Karpas-422 (cell line): ENCODE data around the gene MOGAT2. TPM values are rescaled to one million over a fixed set of nuclear protein-coding genes. Genes with fewer than 3 reads are reported as not detected.

Source experiments
- DNase-seq: peaks from one replicate; pipeline ENCODE4 v3.0.0-alpha.2; 2015
- H2AFZ ChIP-seq: fragments of 200-600 bp; sonication (generic); 2 replicates; pipeline ENCODE4 v1.6.1; 2014; ENCODE audit warnings: antibody characterized with exemption, low read length, mixed read lengths
- H3K27ac ChIP-seq: fragments of 200-600 bp; sonication (generic); 2 replicates; pipeline ENCODE4 v1.5.1; 2014; ENCODE audit warnings: mild to moderate bottlenecking, low read length, moderate library complexity
- H3K27me3 ChIP-seq: fragments of 200-600 bp; sonication (generic); 2 replicates; pipeline ENCODE4 v1.6.1; 2014; ENCODE audit warnings: low read length, mixed read lengths
- H3K36me3 ChIP-seq: fragments of 200-600 bp; sonication (generic); 2 replicates; pipeline ENCODE4 v1.6.1; 2014; ENCODE audit warnings: low read length, mixed read lengths; ENCODE audit not compliant: insufficient read depth
- H3K4me1 ChIP-seq: fragments of 200-600 bp; sonication (generic); 2 replicates; pipeline ENCODE4 v1.6.1; 2014; ENCODE audit warnings: mild to moderate bottlenecking, low read length, mixed read lengths
- H3K4me2 ChIP-seq: fragments of 200-600 bp; sonication (generic); 2 replicates; pipeline ENCODE4 v1.6.1; 2014; ENCODE audit warnings: low read length, low read depth, mild to moderate bottlenecking; ENCODE audit not compliant: poor library complexity, severe bottlenecking
- H3K4me3 ChIP-seq: fragments of 200-600 bp; sonication (generic); 2 replicates; pipeline ENCODE4 v1.5.1; 2014; ENCODE audit warnings: mild to moderate bottlenecking, antibody characterized with exemption, low read length, mixed read lengths
- H3K79me2 ChIP-seq: fragments of 200-600 bp; sonication (generic); 2 replicates; pipeline ENCODE4 v1.6.1; 2014; ENCODE audit warnings: mild to moderate bottlenecking, low read length, mixed read lengths
- H3K9ac ChIP-seq: fragments of 200-600 bp; sonication (generic); 2 replicates; pipeline ENCODE4 v1.6.0; 2014; ENCODE audit warnings: low read length
- H3K9me2 ChIP-seq: fragments of 200-600 bp; sonication (generic), shearing (Covaris generic); replicated peaks from 2 replicates; pipeline ENCODE4 v1.6.0; 2014; ENCODE audit warnings: mild to moderate bottlenecking, low read length, moderate library complexity; ENCODE audit not compliant: insufficient read depth
- H3K9me3 ChIP-seq: fragments of 300-700, 200-600 bp; sonication (generic); 2 replicates; pipeline ENCODE4 v1.6.1; 2014; ENCODE audit warnings: low read length, mixed read lengths
- H4K20me1 ChIP-seq: fragments of 200-600 bp; sonication (generic); 2 replicates; pipeline ENCODE4 v1.6.1; 2014; ENCODE audit warnings: mild to moderate bottlenecking, antibody characterized with exemption, low read length, low read depth; ENCODE audit not compliant: insufficient read depth
- total RNA-seq: library from RNA; depleted of rRNA; stranded (reverse); fragments of >200 nt; shearing (Covaris generic); gene quantifications from 2 replicates; pipeline ENCODE4 v1.2.3, GENCODE V29; 2014; ENCODE audit warnings: low replicate concordance

Gene MOGAT2
- total RNA-seq, 1 experiment from 2014 or later = not detected

DNA sequence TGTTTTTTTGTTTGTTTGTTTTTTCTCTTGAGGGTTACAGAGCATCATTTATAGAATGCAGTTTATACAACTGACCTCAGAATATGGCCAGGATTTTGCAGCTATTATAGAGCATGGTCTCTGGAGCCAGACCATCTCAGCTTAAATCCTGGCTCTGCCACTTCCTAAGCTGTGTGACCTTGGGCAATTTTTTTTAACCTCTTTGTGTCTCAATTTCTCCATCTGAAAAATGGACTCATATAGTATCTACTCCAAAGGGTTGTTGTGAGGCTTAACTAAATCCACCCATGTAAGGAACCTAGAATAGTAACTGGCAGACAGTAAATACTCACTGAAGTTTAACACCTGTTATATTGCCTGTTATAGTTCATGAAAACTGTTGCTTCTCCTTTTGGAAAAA is 42.6 kb downstream of the MOGAT2 start:
- Histone ChIP-seq H3K9me3 (no peaks in the 10 kb centered on the region), H3K79me2 (no peaks in the 10 kb centered on the region), H2AFZ (no peak overlapping the region), H3K27ac (no peak overlapping the region), H3K4me1 (no peaks in the 10 kb centered on the region), H4K20me1 (no peaks in the 10 kb centered on the region), H3K36me3 (no peaks in the 10 kb centered on the region), H3K9me2 (no peaks in the 10 kb centered on the region), H3K9ac (no peak overlapping the region), H3K27me3 (no peaks in the 10 kb centered on the region), H3K4me2 (no peak overlapping the region), H3K4me3 (no peak overlapping the region)
- DNase-seq = no peak

- Histone ChIP-seq H2AFZ (no peak overlapping the region), H3K79me2 (no peaks in the 10 kb centered on the region), H4K20me1 (no peaks in the 10 kb centered on the region), H3K27ac (no peak overlapping the region), H3K36me3 (no peaks in the 10 kb centered on the region), H3K4me2 (no peak overlapping the region), H3K9me2 (no peaks in the 10 kb centered on the region), H3K4me1 (no peaks in the 10 kb centered on the region), H3K27me3 (no peaks in the 10 kb centered on the region), H3K9me3 (no peaks in the 10 kb centered on the region), H3K4me3 (no peak overlapping the region), H3K9ac (no peak overlapping the region)
- DNase-seq = no peak
Measured at GRCh38 chr11:75760710-75761493, 43.3 kb downstream of the MOGAT2 start.

DNA sequence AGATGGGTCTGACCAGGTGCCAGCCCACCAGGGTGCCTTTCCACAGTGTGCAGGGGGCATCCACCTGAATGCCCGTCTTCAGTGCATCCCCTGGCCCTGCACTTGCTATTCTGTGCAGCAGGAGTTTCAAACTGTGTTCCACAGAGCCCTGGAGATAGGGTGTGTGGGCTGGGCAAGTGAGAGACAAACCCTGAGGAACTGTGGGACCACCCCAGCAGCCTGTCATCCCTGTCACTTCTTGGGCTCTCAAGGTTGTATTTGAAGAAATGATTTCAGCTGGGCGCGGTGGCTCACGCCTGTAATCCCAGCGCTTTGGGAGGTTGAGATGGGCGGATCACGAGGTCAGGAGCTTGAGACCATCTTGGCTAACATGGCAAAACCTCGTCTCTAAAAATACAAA is 44.5 kb downstream of the MOGAT2 start:
- Histone ChIP-seq H3K4me3 (no peak overlapping the region), H3K4me2 (no peak overlapping the region), H3K4me1 (no peaks in the 10 kb centered on the region), H3K79me2 (no peaks in the 10 kb centered on the region), H3K9me3 (no peaks in the 10 kb centered on the region), H3K9me2 (no peaks in the 10 kb centered on the region), H3K36me3 (no peaks in the 10 kb centered on the region), H3K9ac (no peak overlapping the region), H4K20me1 (no peaks in the 10 kb centered on the region), H2AFZ (no peak overlapping the region), H3K27ac (no peak overlapping the region), H3K27me3 (no peaks in the 10 kb centered on the region)
- DNase-seq = no peak

DNA sequence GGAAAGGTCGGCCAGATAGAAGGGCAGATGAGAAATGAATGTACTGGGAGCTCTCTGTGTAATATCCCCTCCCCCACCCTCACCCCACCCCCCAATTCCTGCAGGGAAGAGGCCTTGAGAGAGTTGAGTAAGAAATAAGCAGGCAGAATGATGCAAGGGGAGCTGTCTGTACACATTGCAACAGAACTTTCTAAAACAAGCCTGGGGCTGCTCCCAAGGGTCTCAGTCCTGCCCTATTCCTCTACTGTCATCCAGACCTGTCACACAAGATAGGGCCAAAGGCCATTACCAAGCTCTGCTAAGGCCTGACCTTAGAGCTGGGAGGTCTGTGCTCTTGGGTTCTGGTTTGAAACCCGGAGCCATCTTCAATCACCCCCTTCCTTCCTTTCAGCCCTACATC is 45.2 kb downstream of the MOGAT2 start:
- Histone ChIP-seq H3K4me2 (no peak overlapping the region), H3K9ac (no peak overlapping the region), H3K4me1 (peaks cover 2% of the 10 kb centered on the region)

GRCh38 chr11:75763846-75764245 is 46.2 kb downstream of the MOGAT2 start:
- H3K9me2 ChIP-seq = no peaks in the 10 kb centered on the region
- no peak for DNase-seq
- no peak overlapping the region for H3K4me3 ChIP-seq
- H3K79me2 ChIP-seq = no peaks in the 10 kb centered on the region
- no peak overlapping the region for H3K4me2 ChIP-seq
- H3K9ac ChIP-seq = no peak overlapping the region
- H3K4me1 ChIP-seq = peaks cover 12% of the 10 kb centered on the region
- H3K27me3 ChIP-seq = no peaks in the 10 kb centered on the region
- H3K36me3 ChIP-seq = no peaks in the 10 kb centered on the region
- H4K20me1 ChIP-seq = no peaks in the 10 kb centered on the region
- H2AFZ ChIP-seq = no peak overlapping the region
- no peak overlapping the region for H3K27ac ChIP-seq
- no peaks in the 10 kb centered on the region for H3K9me3 ChIP-seq

More for the DNA sequence above, 45.2 kb downstream of the MOGAT2 start:
- no peaks in the 10 kb centered on the region for H3K36me3 ChIP-seq
- H3K9me3 ChIP-seq = no peaks in the 10 kb centered on the region
- H3K27me3 ChIP-seq = no peaks in the 10 kb centered on the region
- no peaks in the 10 kb centered on the region for H3K9me2 ChIP-seq
- no peak overlapping the region for H3K4me3 ChIP-seq
- H2AFZ ChIP-seq = no peak overlapping the region
- H3K79me2 ChIP-seq = no peaks in the 10 kb centered on the region
- no peak for DNase-seq
- H4K20me1 ChIP-seq = no peaks in the 10 kb centered on the region
- no peak overlapping the region for H3K27ac ChIP-seq

- H3K9ac ChIP-seq = no peak overlapping the region
- peaks cover 24% of the 10 kb centered on the region for H3K4me1 ChIP-seq
- no peaks in the 10 kb centered on the region for H3K79me2 ChIP-seq
- H4K20me1 ChIP-seq = no peaks in the 10 kb centered on the region
- no peak overlapping the region for H3K4me2 ChIP-seq
- H3K27me3 ChIP-seq = no peaks in the 10 kb centered on the region
- no peak overlapping the region for H2AFZ ChIP-seq
- H3K27ac ChIP-seq = no peak overlapping the region
- no peaks in the 10 kb centered on the region for H3K36me3 ChIP-seq
- no peak for DNase-seq
- H3K4me3 ChIP-seq = no peak overlapping the region
- no peaks in the 10 kb centered on the region for H3K9me2 ChIP-seq
- no peaks in the 10 kb centered on the region for H3K9me3 ChIP-seq
Measured at GRCh38 chr11:75765116-75765515, 47.5 kb downstream of the MOGAT2 start.

DNA sequence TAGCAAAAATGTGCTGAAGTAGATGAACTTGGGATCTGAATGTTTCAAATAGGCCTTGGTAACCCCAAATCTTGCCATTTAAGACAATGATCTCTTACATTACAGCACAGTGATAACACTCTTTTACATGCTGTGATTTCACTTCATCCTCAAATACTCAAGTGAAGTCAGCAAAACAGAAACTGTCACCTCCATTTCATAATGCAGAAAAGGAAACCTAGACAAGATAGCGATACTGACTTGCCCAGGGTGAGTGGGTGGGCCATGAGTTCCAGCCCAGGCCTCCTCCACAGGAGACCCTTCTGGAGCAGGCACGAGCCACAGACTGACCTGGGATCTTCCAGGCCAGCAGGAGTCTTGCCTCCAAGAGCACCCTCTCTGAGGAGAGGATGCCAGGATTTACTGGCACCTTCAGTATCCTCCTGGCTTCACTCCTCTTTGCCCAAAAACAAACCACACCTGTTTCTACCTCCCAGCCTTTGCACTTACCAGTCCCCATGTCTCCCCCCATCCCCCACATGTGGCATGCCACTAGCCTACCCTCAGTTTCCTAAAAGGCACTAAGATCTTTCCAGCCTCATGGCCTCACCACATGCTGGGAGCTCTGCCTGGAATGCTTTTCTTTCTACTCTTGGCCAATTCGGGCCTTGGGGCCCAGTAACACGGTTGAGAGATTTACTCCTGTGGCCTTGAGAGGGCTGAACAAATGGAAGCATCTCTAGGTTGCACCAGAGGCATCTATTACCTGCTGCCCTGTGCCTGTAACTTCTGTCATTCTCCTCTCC is 49.0 kb downstream of the MOGAT2 start:
- no peak for DNase-seq
- Histone ChIP-seq H3K9me3 (no peaks in the 10 kb centered on the region), H3K79me2 (no peaks in the 10 kb centered on the region), H3K27ac (no peak overlapping the region), H3K4me3 (no peak overlapping the region), H3K4me2 (no peak overlapping the region), H3K36me3 (no peaks in the 10 kb centered on the region), H4K20me1 (no peaks in the 10 kb centered on the region), H2AFZ (no peak overlapping the region), H3K9ac (no peak overlapping the region), H3K27me3 (no peaks in the 10 kb centered on the region), H3K4me1 (peaks cover 24% of the 10 kb centered on the region), H3K9me2 (no peaks in the 10 kb centered on the region)

DNA sequence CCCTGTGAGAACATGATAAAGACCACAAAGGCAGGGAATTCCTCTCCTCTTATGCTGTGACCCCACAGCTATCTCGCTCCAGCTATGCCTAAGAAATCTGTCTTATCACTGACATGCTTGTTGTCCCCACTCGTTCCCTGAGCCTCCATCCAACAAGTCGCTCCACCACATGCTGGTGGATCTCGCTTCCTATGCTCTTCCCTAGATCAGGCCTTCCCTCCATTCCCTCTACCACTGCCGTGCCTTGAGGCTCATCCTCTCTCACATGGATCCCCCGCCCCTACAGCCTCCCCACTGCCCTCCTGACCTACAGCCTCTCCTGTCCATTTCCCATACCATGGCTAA is 49.6 kb downstream of the MOGAT2 start:
- Histone ChIP-seq H3K4me2 (no peak overlapping the region), H3K27me3 (no peaks in the 10 kb centered on the region), H4K20me1 (no peaks in the 10 kb centered on the region), H3K9me2 (no peaks in the 10 kb centered on the region), H3K36me3 (no peaks in the 10 kb centered on the region), H3K4me3 (no peak overlapping the region), H3K79me2 (no peaks in the 10 kb centered on the region), H3K9me3 (no peaks in the 10 kb centered on the region), H3K27ac (no peak overlapping the region), H3K9ac (no peak overlapping the region), H2AFZ (no peak overlapping the region), H3K4me1 (peaks cover 24% of the 10 kb centered on the region)
- no peak for DNase-seq
